Mesenchymal stem cell (in vitro differentiated cells and primary cell): ENCODE measurements around the gene KCTD16.

ENCODE experiments used
- DNase-seq: peaks from one replicate; pipeline ENCODE4 v3.0.0-alpha.2; 2013
- H2AFZ ChIP-seq: one replicate; pipeline ENCODE4 v1.6.1; 2013; ENCODE audit warnings: low read depth, mild to moderate bottlenecking, control low read depth, inconsistent platforms, low read length, moderate library complexity
- H2AK5ac ChIP-seq: 2 replicates; pipeline ENCODE4 v1.6.1; 2013; ENCODE audit warnings: low read length, moderate library complexity, mild to moderate bottlenecking, inconsistent platforms; ENCODE audit not compliant: severe bottlenecking
- H2BK120ac ChIP-seq: one replicate; pipeline ENCODE4 v1.6.1; 2013; ENCODE audit warnings: low read depth, mild to moderate bottlenecking, inconsistent platforms, low read length, moderate library complexity
- H2BK12ac ChIP-seq, 2 experiments: one replicate each; pipeline ENCODE4 v1.6.1; 2013; ENCODE audit warnings: inconsistent platforms in 2 of 2, low read length in 2 of 2, mild to moderate bottlenecking in 2 of 2, moderate library complexity in 2 of 2, control low read depth in 1 of 2
- H2BK15ac ChIP-seq: one replicate; pipeline ENCODE4 v1.6.1; 2013; ENCODE audit warnings: mild to moderate bottlenecking, low read depth, inconsistent platforms; ENCODE audit not compliant: poor library complexity, severe bottlenecking
- H2BK5ac ChIP-seq: 2 replicates; pipeline ENCODE4 v1.6.1; 2013; ENCODE audit warnings: low read depth, mild to moderate bottlenecking, low read length, control low read depth, inconsistent platforms; ENCODE audit not compliant: poor library complexity, severe bottlenecking
- H3K14ac ChIP-seq, 2 experiments: one replicate each; pipeline ENCODE4 v1.6.1; 2013; ENCODE audit warnings: inconsistent platforms in 2 of 2, low read length in 2 of 2, control low read depth in 1 of 2, mild to moderate bottlenecking in 1 of 2, moderate library complexity in 1 of 2
- H3K18ac ChIP-seq, 2 experiments: one replicate each; pipeline ENCODE4 v1.6.1; 2013; ENCODE audit warnings: inconsistent platforms in 2 of 2, low read length in 2 of 2, control low read depth in 1 of 2, low read depth in 1 of 2, mild to moderate bottlenecking in 1 of 2
- H3K23ac ChIP-seq, 2 experiments: one replicate each; pipeline ENCODE4 v1.6.1; 2013; ENCODE audit warnings: inconsistent platforms in 2 of 2, low read length in 2 of 2, mild to moderate bottlenecking in 2 of 2, moderate library complexity in 2 of 2, control low read depth in 1 of 2
- H3K27ac ChIP-seq: 2 replicates; pipeline ENCODE4 v1.5.1; 2013; ENCODE audit warnings: mild to moderate bottlenecking, moderate library complexity, low read length, control low read depth, inconsistent platforms; ENCODE audit not compliant: poor library complexity, severe bottlenecking
- H3K27me3 ChIP-seq, 2 experiments: 2 replicates each; pipeline versions ENCODE4 v1.6.1 to v1.7.0; 2013; ENCODE audit warnings: low read length in 2 of 2, mild to moderate bottlenecking in 2 of 2, moderate library complexity in 2 of 2, control low read depth in 1 of 2, inconsistent platforms in 1 of 2; ENCODE audit not compliant: control insufficient read depth in 1 of 2, insufficient read depth in 1 of 2
- H3K36me3 ChIP-seq, 2 experiments: 2 replicates each; pipeline versions ENCODE4 v1.6.1 to v1.7.0; 2013; ENCODE audit warnings: low read length in 2 of 2, control low read depth in 1 of 2, inconsistent platforms in 1 of 2, low read depth in 1 of 2, mild to moderate bottlenecking in 1 of 2; ENCODE audit not compliant: insufficient read depth in 2 of 2, control insufficient read depth in 1 of 2
- H3K4ac ChIP-seq, 2 experiments: one replicate each; pipeline ENCODE4 v1.6.1; 2013; ENCODE audit warnings: inconsistent platforms in 2 of 2, low read length in 2 of 2, mild to moderate bottlenecking in 2 of 2, moderate library complexity in 2 of 2, control low read depth in 1 of 2, low read depth in 1 of 2
- H3K4me1 ChIP-seq: 2 replicates; pipeline ENCODE4 v1.6.1; 2013; ENCODE audit warnings: low read depth, low read length, control low read depth; ENCODE audit not compliant: control insufficient read depth, insufficient read depth
- H3K4me2 ChIP-seq: 2 replicates; pipeline ENCODE4 v1.6.1; 2013; ENCODE audit warnings: low read length, mild to moderate bottlenecking, inconsistent platforms; ENCODE audit not compliant: poor library complexity, severe bottlenecking
- H3K4me3 ChIP-seq, 2 experiments: 2 replicates each; pipeline versions ENCODE4 v1.5.1 to v1.7.0; 2013; ENCODE audit warnings: low read length in 2 of 2, mild to moderate bottlenecking in 2 of 2, control low read depth in 1 of 2, low read depth in 1 of 2; ENCODE audit not compliant: insufficient read depth in 1 of 2
- H3K79me1 ChIP-seq: replicated peaks from 2 replicates; pipeline ENCODE4 v1.6.1; 2013; ENCODE audit warnings: mild to moderate bottlenecking, control low read depth, low read length, inconsistent platforms; ENCODE audit not compliant: poor library complexity, severe bottlenecking
- H3K9ac ChIP-seq: 2 replicates; pipeline ENCODE4 v1.7.0; 2013; ENCODE audit warnings: mild to moderate bottlenecking, low read length, moderate library complexity
- H3K9me3 ChIP-seq: 2 replicates; pipeline ENCODE4 v1.7.0; 2013; ENCODE audit warnings: mild to moderate bottlenecking, low read length; ENCODE audit not compliant: control insufficient read depth
- H4K8ac ChIP-seq: one replicate; pipeline ENCODE4 v1.6.1; 2013; ENCODE audit warnings: inconsistent platforms, mild to moderate bottlenecking, low read length, moderate library complexity
- H4K91ac ChIP-seq: one replicate; pipeline ENCODE4 v1.6.1; 2013; ENCODE audit warnings: mild to moderate bottlenecking, low read length, inconsistent platforms
- WGBS: methylation state at CpG from one replicate; pipeline ENCODE4 v1.1.7; 2013; ENCODE audit warnings: mixed read lengths; 5-methylcytosine and 5-hydroxymethylcytosine counted together

The KCTD16 gene

DNA sequence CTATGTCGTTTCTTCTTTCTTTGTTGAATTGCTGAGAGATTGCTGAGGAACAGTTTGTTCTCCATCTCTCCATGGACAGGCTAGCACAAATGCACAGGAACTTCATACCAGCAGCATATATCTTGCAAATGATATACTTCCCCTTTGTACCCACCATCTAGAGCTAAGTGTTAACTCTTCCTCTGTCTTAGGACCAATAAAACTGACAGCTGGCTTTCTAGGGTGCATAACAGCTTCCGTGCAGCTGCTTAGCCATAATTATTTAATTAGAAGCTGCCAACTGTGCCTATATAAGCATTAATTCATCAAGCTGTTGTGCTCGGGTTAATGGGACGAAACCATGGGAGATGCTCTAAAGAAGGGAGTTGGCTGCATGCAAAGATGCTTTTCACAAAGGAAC, 38.7 kb downstream of the KCTD16 start:
- Histone ChIP-seq H2AFZ (no peak overlapping the region), H3K27me3 (peaks cover 0 to 18% of the 10 kb centered on the region in 2 experiments), H3K79me1 (no peaks in the 10 kb centered on the region), H3K23ac (no peak overlapping the region), H2BK120ac (no peak overlapping the region), H3K4me1 (peaks cover 4% of the 10 kb centered on the region), H3K27ac (no peak overlapping the region), H2BK12ac (no peak overlapping the region), H4K91ac (no peak overlapping the region), H3K36me3 (no peaks in the 10 kb centered on the region), H4K8ac (no peak overlapping the region), H2BK5ac (no peak overlapping the region), H3K9me3 (no peaks in the 10 kb centered on the region), H2AK5ac (no peak overlapping the region), H3K4me2 (no peak overlapping the region), H3K9ac (no peak overlapping the region), H2BK15ac (no peak overlapping the region), H3K4ac (no peak overlapping the region), H3K14ac (no peak overlapping the region), H3K4me3 (no peak overlapping the region), H3K18ac (no peak overlapping the region)
- DNase-seq, result no peak
- 56% methylated on average over 4 of the region's 4 CpGs for WGBS

DNA sequence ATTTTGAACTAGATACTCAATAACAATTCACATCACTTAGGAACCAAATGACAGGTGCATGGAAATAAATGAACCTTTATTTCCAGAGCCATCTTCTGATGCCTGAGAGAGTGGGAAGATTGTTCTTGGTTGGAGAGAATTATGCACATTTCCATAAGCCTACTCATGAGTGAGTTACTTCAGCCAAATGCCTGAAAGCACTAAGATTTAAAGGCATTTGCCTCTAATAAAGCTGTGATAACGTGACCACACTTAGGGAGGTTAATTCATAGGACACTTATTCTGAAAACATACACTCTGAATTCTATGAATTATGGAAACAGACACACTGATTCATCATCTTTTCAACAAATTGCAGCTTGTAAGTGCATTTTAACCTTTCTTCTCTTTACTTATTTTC, 40.0 kb downstream of the KCTD16 start:
- no peak overlapping the region for H4K8ac ChIP-seq
- no peak overlapping the region for H2BK120ac ChIP-seq
- no peak overlapping the region for H3K27ac ChIP-seq
- peaks cover 0 to 18% of the 10 kb centered on the region in 2 experiments for H3K27me3 ChIP-seq
- DNase-seq, result no peak
- no peak overlapping the region for H3K18ac ChIP-seq
- H3K4ac ChIP-seq, result no peak overlapping the region
- H2BK5ac ChIP-seq, result no peak overlapping the region
- no peak overlapping the region for H3K4me3 ChIP-seq
- no peak overlapping the region for H3K23ac ChIP-seq
- no peak overlapping the region for H3K4me2 ChIP-seq
- no peak overlapping the region for H2AK5ac ChIP-seq
- H2BK12ac ChIP-seq, result no peak overlapping the region
- no peaks in the 10 kb centered on the region for H3K79me1 ChIP-seq
- WGBS, result 77% methylated on average over 1 of the region's 1 CpG
- H4K91ac ChIP-seq, result no peak overlapping the region
- no peaks in the 10 kb centered on the region for H3K4me1 ChIP-seq
- no peaks in the 10 kb centered on the region for H3K9me3 ChIP-seq
- H3K9ac ChIP-seq, result no peak overlapping the region
- no peak overlapping the region for H3K14ac ChIP-seq
- H2AFZ ChIP-seq, result no peak overlapping the region
- H2BK15ac ChIP-seq, result no peak overlapping the region
- H3K36me3 ChIP-seq, result no peaks in the 10 kb centered on the region

DNA sequence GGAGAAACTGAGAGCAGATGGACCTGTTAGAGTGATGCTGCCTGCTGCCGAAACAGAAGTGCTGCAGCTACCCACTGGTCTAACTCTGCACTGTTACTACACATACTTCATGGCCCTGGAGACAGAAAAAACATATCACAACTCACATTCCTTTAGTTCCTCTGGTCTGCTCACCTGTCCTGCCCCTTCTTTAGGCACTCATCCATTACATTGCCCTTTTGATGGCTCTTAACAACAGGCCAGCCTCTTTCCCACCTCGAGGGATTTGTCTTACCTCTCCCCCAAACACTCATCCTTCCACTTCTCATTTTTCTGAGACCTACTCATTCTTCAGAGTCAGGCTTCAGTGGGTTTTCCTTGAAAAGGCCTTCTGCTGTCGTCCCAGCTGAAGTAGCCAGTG, 49.2 kb downstream of the KCTD16 start:
- no peak overlapping the region for H3K4ac ChIP-seq
- no peak overlapping the region for H3K9ac ChIP-seq
- no peak overlapping the region for H4K91ac ChIP-seq
- H3K9me3 ChIP-seq, result no peaks in the 10 kb centered on the region
- no peak overlapping the region for H2BK15ac ChIP-seq
- no peak overlapping the region for H3K27ac ChIP-seq
- H3K27me3 ChIP-seq, result no peaks in the 10 kb centered on the region
- no peaks in the 10 kb centered on the region for H3K79me1 ChIP-seq
- H2AFZ ChIP-seq, result no peak overlapping the region
- H3K36me3 ChIP-seq, result no peaks in the 10 kb centered on the region
- H2BK5ac ChIP-seq, result no peak overlapping the region
- H3K14ac ChIP-seq, result no peak overlapping the region
- H3K18ac ChIP-seq, result no peak overlapping the region
- H2BK120ac ChIP-seq, result no peak overlapping the region
- H3K23ac ChIP-seq, result no peak overlapping the region
- H2AK5ac ChIP-seq, result no peak overlapping the region
- H3K4me2 ChIP-seq, result no peak overlapping the region
- WGBS, result 67% methylated on average over 3 of the region's 3 CpGs
- H3K4me1 ChIP-seq, result no peaks in the 10 kb centered on the region
- no peak overlapping the region for H4K8ac ChIP-seq
- no peak overlapping the region for H3K4me3 ChIP-seq
- H2BK12ac ChIP-seq, result no peak overlapping the region
- no peak for DNase-seq

DNA sequence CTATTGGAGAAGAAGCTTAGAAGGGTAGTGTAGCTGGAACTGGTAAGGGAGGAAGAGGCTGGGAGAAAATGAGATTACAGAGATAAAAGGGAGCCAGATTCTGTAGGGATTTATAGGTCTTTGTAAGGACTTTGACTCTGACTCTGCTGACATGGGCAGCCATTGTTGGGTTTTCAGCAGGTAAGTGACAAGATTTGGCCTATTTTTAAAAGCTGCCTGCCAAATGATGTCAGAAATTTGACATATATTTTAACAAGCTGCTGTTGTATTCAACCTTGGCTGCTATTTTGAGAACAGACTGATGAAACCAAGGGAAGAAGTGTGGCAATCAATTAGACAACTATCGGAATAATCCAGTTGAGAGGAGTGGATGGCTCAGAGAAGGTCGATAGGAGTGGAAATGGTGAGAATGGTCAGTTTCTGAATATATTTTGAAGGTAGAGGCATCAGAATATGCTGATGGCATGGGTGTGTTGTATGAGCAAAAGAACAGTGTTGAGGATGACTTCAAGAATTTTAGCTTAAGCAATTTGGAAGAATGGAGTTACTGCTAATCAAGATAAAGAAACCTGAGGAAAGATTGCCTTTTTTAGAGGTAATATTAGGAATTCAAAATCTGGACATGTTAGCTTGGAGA, 56.8 kb downstream of the KCTD16 start:
- H3K9me3 ChIP-seq, result no peaks in the 10 kb centered on the region
- H3K18ac ChIP-seq, result no peak overlapping the region
- no peak overlapping the region for H4K91ac ChIP-seq
- WGBS, result 78% methylated on average over 2 of the region's 2 CpGs
- H3K4me3 ChIP-seq, result no peak overlapping the region
- no peaks in the 10 kb centered on the region for H3K79me1 ChIP-seq
- no peak overlapping the region for H3K23ac ChIP-seq
- no peak overlapping the region for H2BK120ac ChIP-seq
- H2BK15ac ChIP-seq, result no peak overlapping the region
- H3K4me1 ChIP-seq, result no peaks in the 10 kb centered on the region
- no peaks in the 10 kb centered on the region for H3K27me3 ChIP-seq
- H2BK5ac ChIP-seq, result no peak overlapping the region
- H3K9ac ChIP-seq, result no peak overlapping the region
- H3K4me2 ChIP-seq, result no peak overlapping the region
- H3K4ac ChIP-seq, result no peak overlapping the region
- H3K36me3 ChIP-seq, result no peaks in the 10 kb centered on the region
- H4K8ac ChIP-seq, result no peak overlapping the region
- DNase-seq, result no peak
- H3K27ac ChIP-seq, result no peak overlapping the region
- no peak overlapping the region for H3K14ac ChIP-seq
- no peak overlapping the region for H2BK12ac ChIP-seq
- no peak overlapping the region for H2AFZ ChIP-seq
- no peak overlapping the region for H2AK5ac ChIP-seq
